Muscle of leg (tissue), 11 donors: ENCODE data around the gene SNX18. TPM values are rescaled to one million over a fixed set of nuclear protein-coding genes. Genes with fewer than 3 reads are reported as not detected.
A peak's percentile ranks its signal among the peaks of the same experiment; 100 is the strongest.

Experiments
- DNase-seq: peaks from one replicate; pipeline ENCODE4 v3.0.0; 2013
- H3K27ac ChIP-seq: one replicate; pipeline ENCODE4 v1.5.1; 2013; ENCODE audit warnings: mild to moderate bottlenecking, low read length, control low read depth
- H3K27me3 ChIP-seq: one replicate; pipeline ENCODE4 v1.6.1; 2013; ENCODE audit warnings: low read length; ENCODE audit not compliant: control insufficient read depth, insufficient read depth
- H3K36me3 ChIP-seq: one replicate; pipeline ENCODE4 v1.6.1; 2013; ENCODE audit warnings: low read length; ENCODE audit not compliant: control insufficient read depth, insufficient read depth
- H3K4me1 ChIP-seq: one replicate; pipeline ENCODE4 v1.6.1; 2013; ENCODE audit warnings: low read length; ENCODE audit not compliant: control insufficient read depth, insufficient read depth
- H3K4me3 ChIP-seq: one replicate; pipeline ENCODE4 v1.5.1; 2013; ENCODE audit warnings: low read length, control low read depth
- H3K9me3 ChIP-seq: replicated peaks from 2 replicates; pipeline ENCODE4 v1.6.1; 2013; ENCODE audit warnings: low read depth, low read length; ENCODE audit not compliant: control insufficient read depth
- WGBS: methylation state at CpG from one replicate; pipeline ENCODE4 v1.1.5; 2013; ENCODE audit warnings: missing lambda C conversion rate; ENCODE audit not compliant: insufficient coverage; 5-methylcytosine and 5-hydroxymethylcytosine counted together
- polyA plus RNA-seq, 8 donors: library from polyadenylated mRNA; unstranded; fragments of 120-200 nt; gene quantifications; one replicate each; pipeline versions ENCODE4 v1.2.1 to v1.2.3, GENCODE V29; 2013; ENCODE audit warnings: inconsistent platforms in 1 of 8, low replicate concordance in 1 of 8; ENCODE audit not compliant: insufficient read length in 8 of 8, insufficient read depth in 1 of 8
- total RNA-seq: library from RNA; stranded (reverse); fragments of 120-200 nt; gene quantifications from one replicate; pipeline ENCODE4 v1.2.4, GENCODE V29; 2013

The SNX18 gene
- total and polyA plus RNA-seq, 9 donors, result 23.4 to 43.5 (median 32.2) TPM

DNA sequence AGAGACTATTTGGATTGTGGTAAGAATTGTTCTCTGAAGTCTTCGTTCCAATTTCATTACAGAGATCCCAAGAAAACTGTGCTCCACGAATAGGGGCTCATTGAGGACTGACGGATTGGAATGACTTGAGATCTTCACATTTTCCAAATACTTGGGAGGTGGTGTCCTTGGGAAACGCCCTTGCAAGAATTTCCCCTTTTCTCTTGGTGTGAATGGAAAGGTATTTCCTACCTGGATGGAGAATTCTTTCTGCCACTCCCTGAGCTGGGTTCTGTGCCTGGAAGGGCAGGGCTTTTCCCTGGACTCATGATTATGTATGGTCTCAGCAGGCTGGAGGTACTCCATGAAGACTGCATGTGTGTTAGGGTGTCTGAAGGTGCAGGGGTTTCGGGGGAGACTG lies 53.9 kb downstream of the SNX18 start:
- WGBS, result no CpG with 5 or more reads among the region's 5 CpGs
- Histone ChIP-seq H3K4me3 (no peak overlapping the region), H3K4me1 (peaks cover 7% of the 10 kb centered on the region), H3K9me3 (no peaks in the 10 kb centered on the region), H3K27ac (no peak overlapping the region), H3K36me3 (no peaks in the 10 kb centered on the region), H3K27me3 (no peaks in the 10 kb centered on the region)
- no peak for DNase-seq

DNA sequence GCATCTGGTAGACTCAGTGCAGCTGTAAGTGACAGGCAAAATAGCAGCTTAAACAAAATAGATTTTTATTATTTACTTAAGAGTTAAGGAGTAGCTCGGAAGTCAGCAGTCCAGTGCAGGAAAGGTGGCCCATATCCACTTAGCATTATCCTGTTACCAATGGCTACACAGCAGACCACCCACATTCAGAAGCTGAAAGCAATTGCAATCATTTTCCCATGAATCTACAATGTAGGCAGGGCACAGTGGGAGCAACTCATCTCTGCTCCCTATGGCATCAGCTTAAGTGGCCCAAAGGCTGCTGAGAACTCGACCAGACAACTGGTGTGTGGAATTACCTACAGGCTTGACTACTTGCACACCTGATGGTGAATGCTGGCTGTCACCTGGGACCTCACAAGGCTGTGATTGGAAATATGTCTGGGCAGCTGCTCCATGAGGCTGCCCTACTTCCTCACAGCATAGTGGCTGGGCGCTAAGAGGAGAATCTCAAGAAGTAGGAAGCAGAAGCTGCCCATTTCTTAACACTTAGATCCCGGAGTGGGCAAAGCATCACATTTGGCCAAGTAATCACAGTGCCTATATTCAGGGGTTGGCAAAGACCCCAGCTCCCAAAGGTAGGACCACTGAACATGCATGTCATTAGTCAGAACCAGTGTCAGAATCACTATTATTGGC lies 56.4 kb downstream of the SNX18 start:
- WGBS, result 44% methylated on average over 3 of the region's 4 CpGs
- H3K4me1 ChIP-seq, result peaks cover 7% of the 10 kb centered on the region
- H3K27ac ChIP-seq, result no peak overlapping the region
- no peaks in the 10 kb centered on the region for H3K27me3 ChIP-seq
- DNase-seq, result no peak
- H3K36me3 ChIP-seq, result no peaks in the 10 kb centered on the region
- no peaks in the 10 kb centered on the region for H3K9me3 ChIP-seq
- no peak overlapping the region for H3K4me3 ChIP-seq

DNA sequence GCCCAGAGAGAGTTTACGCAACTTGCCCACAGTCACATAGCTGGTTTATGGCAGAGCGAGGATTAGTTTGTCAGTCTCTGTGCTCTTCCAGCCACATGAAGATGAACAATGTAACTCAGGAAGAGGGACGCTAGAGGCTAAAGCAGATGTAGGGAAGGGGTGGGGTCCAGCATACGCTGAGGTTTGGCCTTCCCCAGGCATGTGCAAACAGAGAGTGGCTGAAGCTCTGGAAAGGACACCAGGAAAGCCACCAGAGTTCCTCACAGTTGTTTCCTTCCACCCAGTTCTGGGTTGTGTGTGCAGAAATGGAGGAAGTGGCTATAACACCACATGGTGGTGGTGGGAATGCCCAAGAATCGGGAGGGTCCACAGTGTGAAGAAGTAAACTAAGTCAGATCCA lies 60.0 kb downstream of the SNX18 start:
- Histone ChIP-seq H3K4me1 (peaks cover 8% of the 10 kb centered on the region), H3K4me3 (no peak overlapping the region), H3K27ac (no peak overlapping the region), H3K36me3 (no peaks in the 10 kb centered on the region), H3K9me3 (no peaks in the 10 kb centered on the region), H3K27me3 (no peaks in the 10 kb centered on the region)
- DNase-seq, result peak; percentile 49
- WGBS, result 84% methylated on average over 2 of the region's 5 CpGs

DNA sequence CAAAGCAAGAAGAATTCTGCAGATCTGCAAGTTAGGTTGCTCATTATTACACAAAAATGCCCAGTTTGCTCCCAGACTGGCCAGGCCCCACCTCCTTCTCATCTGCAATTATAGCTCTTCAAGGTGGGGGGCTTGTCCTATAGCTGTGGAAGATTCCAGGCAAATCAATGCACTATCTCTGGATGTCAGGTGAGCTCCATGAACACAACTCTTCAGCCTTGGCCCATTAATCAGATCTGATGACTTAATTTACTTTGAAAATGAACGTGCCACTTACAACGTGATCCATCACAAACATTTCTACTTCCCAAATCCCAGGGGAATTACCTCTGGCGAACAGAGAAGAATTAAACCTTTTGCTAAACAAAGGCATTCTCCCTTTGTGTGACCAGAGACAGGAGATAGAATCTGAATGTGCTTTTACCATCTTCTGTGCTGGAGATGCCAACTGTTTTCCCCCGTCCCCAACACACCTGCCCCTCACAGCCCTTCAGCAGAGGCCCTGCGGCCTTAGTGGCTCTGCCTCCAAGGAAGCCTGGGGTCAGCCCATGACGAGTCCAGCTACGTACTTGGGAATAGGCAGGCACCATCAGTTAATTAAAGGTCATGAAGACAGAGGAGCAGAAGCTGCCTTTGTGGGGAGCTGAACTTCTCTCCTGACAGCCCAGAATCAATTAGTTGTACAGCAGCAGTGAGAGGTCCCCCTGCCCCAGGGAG lies 60.5 kb downstream of the SNX18 start:
- no peaks in the 10 kb centered on the region for H3K36me3 ChIP-seq
- peaks cover 8% of the 10 kb centered on the region for H3K4me1 ChIP-seq
- no peak for DNase-seq
- H3K27me3 ChIP-seq, result no peaks in the 10 kb centered on the region
- H3K9me3 ChIP-seq, result no peaks in the 10 kb centered on the region
- WGBS, result 71% methylated on average over 6 of the region's 7 CpGs
- no peak overlapping the region for H3K27ac ChIP-seq
- no peak overlapping the region for H3K4me3 ChIP-seq

DNA sequence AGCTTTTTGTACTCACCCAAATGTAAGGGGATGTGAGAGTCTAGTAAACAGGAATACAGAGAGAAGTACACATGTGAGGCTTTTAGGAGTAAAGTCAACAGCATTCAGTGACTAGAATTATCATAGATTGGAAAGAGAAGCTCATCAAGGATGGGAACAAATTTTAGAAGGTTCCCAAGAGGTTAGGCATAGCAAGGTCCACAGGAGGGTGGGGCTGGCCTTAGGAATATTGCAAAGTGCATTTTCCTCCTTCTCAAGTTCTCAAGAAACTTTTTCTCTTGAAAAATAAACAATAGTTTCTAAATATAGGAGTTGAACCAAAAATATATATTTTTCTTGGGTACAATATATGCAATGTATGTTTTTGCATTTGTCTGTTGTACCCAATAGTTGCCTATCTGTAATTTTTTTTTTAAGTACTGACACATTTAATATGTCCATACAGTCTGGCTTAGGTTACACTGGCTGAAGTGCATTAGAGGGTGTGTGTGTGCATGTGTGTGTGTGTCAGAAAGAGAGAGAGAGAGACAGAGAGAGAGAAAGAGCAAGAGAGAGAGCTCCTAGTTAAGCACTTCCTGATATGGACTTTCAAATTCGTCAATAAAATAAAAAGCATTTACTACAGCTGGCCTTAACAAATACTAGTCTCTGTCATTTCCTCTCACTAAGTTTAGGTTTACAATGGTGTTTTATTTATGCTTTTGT lies 62.2 kb downstream of the SNX18 start:
- peaks cover 8% of the 10 kb centered on the region for H3K4me1 ChIP-seq
- no peak overlapping the region for H3K27ac ChIP-seq

DNA sequence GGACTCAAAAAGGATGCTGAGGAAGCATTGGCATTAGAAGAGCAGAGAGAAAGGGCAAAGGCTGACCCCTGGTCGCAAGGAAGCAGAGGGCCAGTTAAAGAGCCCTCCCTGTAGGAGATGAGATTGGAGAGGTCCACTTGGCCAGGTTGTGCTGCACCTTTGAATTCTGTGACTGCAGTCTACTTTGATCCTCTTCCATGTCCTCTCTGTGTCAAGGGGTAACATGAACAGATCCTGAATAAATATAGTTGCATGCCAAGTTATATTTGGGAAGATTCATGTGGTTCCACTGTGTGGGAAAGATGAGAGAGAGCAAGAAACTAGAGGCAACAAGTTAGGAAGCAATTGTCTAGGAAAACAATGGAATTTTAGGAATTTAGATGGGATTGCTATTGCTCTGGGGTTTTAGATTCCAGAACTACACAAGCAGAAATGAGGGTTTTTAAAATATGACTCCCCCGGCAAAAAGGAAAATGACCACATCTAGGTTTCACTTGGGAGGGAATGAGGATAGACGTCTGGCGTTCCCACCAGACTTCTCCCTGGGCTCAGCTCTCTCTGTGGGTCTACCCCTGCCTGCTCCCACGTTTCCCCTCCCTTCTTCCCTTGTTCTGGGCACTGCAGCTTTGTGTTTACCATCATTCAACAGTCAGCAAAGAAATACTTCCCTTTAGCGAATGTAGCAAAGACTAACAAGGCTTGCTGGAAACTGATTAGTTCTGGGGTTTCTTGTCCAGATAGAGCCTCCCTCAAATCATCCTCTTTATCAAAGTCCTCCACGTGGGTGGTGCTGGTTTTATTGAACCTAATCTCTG lies 63.6 kb downstream of the SNX18 start:
- no peak overlapping the region for H3K27ac ChIP-seq
- DNase-seq, result peak; percentile 52
- WGBS, result 38% methylated on average over 3 of the region's 7 CpGs

More for the DNA sequence above, 62.2 kb downstream of the SNX18 start:
- Histone ChIP-seq H3K27me3 (no peaks in the 10 kb centered on the region), H3K4me3 (no peak overlapping the region), H3K36me3 (no peaks in the 10 kb centered on the region), H3K9me3 (no peaks in the 10 kb centered on the region)
- no peak for DNase-seq
- no CpG with 5 or more reads among the region's 1 CpG for WGBS

DNA sequence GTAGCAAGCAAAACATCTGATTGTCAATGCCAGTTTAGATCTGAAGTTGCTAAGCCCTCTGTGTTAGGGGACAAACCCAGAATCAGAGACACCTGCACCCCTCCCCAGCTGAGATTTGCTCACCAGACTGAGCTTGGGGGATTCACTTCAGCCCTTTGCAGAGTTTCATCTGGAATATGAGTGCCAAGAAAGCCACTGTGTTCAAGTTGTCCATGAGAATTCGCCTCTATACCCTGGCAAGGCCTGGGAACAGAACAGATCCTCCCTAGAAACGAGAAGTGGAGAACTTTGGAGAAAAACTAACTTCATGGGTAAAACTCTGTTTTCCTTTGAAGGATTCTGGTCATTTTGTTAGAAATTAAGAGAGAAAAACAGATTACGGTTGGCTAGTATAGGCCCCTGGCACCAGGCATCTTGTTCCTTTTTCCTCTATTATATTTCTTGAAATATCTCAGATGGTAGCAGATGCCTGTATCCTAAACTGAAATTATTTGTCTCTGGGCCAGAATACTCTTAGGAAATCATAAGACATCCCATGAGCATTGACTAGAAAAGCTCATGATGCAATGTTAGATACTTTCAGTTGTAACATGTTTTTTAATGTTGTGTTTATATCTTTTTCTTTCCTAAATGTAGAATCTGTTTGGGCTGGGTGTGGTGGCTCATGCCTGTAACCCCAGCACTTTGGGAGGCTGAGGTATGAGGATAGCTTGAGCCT lies 64.4 kb downstream of the SNX18 start:
- no peak overlapping the region for H3K4me3 ChIP-seq
- WGBS, result no CpG with 5 or more reads among the region's 3 CpGs
- H3K4me1 ChIP-seq, result peaks cover 8% of the 10 kb centered on the region
- H3K27ac ChIP-seq, result no peak overlapping the region
- DNase-seq, result no peak
- H3K27me3 ChIP-seq, result no peaks in the 10 kb centered on the region
- H3K9me3 ChIP-seq, result peaks cover 5% of the 10 kb centered on the region
- no peaks in the 10 kb centered on the region for H3K36me3 ChIP-seq

More for the DNA sequence above, 63.6 kb downstream of the SNX18 start:
- peaks cover 8% of the 10 kb centered on the region for H3K4me1 ChIP-seq
- no peak overlapping the region for H3K4me3 ChIP-seq
- H3K9me3 ChIP-seq, result peaks cover under 1% of the 10 kb centered on the region
- no peaks in the 10 kb centered on the region for H3K27me3 ChIP-seq
- no peaks in the 10 kb centered on the region for H3K36me3 ChIP-seq

DNA sequence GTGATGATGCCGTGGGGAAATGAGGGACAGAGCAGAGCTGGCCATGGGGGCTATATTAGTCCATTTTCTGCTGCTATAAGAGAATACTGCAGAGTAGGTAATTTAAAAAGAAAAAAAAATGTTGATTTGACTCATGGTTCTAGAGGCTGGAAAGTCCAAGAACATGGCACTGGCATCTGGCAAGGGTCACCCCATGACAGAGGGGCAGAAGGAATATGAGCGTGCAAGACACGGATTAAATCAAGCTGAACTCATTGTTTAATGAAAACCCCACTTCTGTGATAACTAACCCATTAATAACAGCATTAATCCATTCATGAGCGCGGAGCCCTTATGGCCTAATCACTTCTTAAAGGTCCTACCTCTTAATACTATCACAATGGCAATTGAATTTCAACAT lies 68.8 kb downstream of the SNX18 start:
- Histone ChIP-seq H3K4me1 (peaks cover 5% of the 10 kb centered on the region), H3K27ac (no peak overlapping the region), H3K4me3 (no peak overlapping the region), H3K9me3 (peaks cover 5% of the 10 kb centered on the region), H3K36me3 (no peaks in the 10 kb centered on the region), H3K27me3 (no peaks in the 10 kb centered on the region)
- DNase-seq, result no peak
- 78% methylated on average over 3 of the region's 5 CpGs for WGBS

DNA sequence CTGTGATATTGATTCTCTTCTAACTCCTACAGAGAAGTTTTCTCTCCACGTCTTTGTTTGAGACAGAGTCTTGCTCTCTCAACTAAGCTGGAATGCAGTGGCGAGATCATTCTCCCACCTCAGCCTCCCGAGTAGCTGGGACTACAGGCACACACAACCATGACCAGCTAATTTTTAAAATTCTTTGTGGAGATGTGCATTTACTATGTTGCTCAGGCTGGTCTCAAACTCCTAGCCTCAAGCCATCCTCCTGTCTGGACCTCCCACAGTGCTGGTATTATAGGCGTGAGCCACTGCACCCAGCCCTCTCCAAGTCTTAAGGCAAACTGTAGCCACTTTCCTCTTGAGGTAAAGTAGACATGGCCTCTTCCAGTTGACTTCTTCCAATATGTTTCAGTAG lies 72.2 kb downstream of the SNX18 start:
- DNase-seq, result no peak
- no peaks in the 10 kb centered on the region for H3K4me1 ChIP-seq
- WGBS, result no CpG with 5 or more reads among the region's 4 CpGs

More for the DNA sequence above, 72.2 kb downstream of the SNX18 start:
- Histone ChIP-seq H3K9me3 (peaks cover 5% of the 10 kb centered on the region), H3K27me3 (no peaks in the 10 kb centered on the region), H3K4me3 (no peak overlapping the region), H3K27ac (no peak overlapping the region), H3K36me3 (no peaks in the 10 kb centered on the region)
